Spleen (tissue), 7 donors: ENCODE results near the gene HIVEP3.

ENCODE experiments used
- CTCF ChIP-seq, 11 experiments: fragments of 200-600 bp in 7 of 11; fragments of 450-650 bp in 4 of 11; sonication (generic) in 4 of 11; IDR thresholded peaks in 8 of 11; conservative IDR thresholded peaks in 3 of 11; 1 replicate in 7 of 11; 2 replicates in 4 of 11; pipeline versions ENCODE4 v1.4.0 to v1.8.0; 2016 to 2021; ENCODE audit warnings: antibody characterized with exemption in 11 of 11, inconsistent platforms in 4 of 11, mild to moderate bottlenecking in 1 of 11
- POLR2A ChIP-seq, 3 donors: fragments of 450-650 bp; IDR thresholded peaks; one replicate each; pipeline ENCODE4 v1.5.1; 2017; ENCODE audit warnings: antibody characterized with exemption in 3 of 3, mild to moderate bottlenecking in 1 of 3
- POLR2AphosphoS5 ChIP-seq, 3 donors: sonication (generic); formaldehyde crosslinking; IDR thresholded peaks; one replicate each; pipeline ENCODE4 v1.5.1; 2017; ENCODE audit warnings: antibody characterized with exemption in 3 of 3
- donor health status: DM: no; HTN: no; CAD: no; lungs with moderate emphysema.
- donor health status: DM: no; HTN: no; CAD: no.
- donor health status: DM: no; HTN: no; CAD: no.

GRCh38 chr1:41618871-41619270 is 299.9 kb downstream of the HIVEP3 start:
- TF ChIP-seq CTCF (IDR thresholded peaks at IDR 0.05 in 8 of 11, conservative IDR thresholded peaks at IDR 0.05 in 3 of 11), result no peak
- TF ChIP-seq POLR2AphosphoS5 (IDR thresholded peaks at IDR 0.05), result no peak
- TF ChIP-seq POLR2A (IDR thresholded peaks at IDR 0.05), result no peak
